Measurements from ENCODE around the gene MYBPHL. TPM values are rescaled to one million over a fixed set of nuclear protein-coding genes. Genes with fewer than 3 reads are reported as not detected.
A peak's percentile ranks its signal among the peaks of the same experiment; 100 is the strongest.

MYBPHL gene
- total and polyA plus RNA-seq, 2 of the 13 experiments (the other 11 are each of a cell fraction or from before 2014, with no cell fraction given), result 3.7 to 3.8 TPM

DNA sequence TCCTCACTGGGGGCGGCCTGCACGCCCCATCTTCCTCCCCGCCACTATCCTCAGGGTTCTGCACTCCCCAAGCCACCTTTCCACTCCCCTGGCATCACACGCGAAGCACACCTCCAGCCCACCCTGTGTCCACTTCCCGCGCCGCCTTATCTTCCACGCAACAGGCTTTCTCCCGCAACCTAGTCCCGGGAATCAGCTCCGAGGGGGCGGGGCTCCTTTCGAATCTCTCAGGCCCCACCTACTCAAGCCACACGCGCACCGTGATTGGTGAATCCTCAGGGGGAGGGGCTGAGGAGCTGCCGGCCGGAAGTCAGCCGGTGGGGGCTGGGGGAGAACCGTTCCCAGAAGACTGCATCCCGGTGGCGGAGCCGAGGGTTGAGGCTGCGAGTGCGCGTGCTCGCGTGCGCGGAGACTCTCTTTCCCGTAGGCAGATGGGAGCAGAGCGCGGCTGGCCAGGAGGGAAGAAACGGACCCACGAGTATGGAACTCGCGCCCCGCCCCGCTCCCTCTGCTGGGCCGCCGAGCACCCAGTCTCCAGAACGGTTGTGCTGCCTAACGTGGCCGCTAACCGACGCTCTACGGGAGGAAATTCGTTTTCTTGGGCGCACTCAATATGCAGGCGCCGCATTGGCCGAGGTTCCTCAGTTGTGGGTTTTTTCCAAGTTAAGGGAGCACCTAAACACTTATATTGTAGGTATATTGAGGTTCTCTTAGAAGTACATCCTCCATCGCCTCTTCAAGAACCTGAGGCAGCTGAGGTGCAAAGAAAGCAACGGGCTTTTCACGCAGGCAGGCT, 23.7 kb downstream of the MYBPHL start, which contains the start of gene PSRC1 (continued):
- TF ChIP-seq, protein P1, sequence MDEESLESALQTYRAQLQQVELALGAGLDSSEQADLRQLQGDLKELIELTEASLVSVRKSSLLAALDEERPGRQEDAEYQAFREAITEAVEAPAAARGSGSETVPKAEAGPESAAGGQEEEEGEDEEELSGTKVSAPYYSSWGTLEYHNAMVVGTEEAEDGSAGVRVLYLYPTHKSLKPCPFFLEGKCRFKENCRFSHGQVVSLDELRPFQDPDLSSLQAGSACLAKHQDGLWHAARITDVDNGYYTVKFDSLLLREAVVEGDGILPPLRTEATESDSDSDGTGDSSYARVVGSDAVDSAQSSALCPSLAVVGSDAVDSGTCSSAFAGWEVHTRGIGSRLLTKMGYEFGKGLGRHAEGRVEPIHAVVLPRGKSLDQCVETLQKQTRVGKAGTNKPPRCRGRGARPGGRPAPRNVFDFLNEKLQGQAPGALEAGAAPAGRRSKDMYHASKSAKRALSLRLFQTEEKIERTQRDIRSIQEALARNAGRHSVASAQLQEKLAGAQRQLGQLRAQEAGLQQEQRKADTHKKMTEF (CRISPR knock-in tag; IDR thresholded peaks at IDR 0.05), result peak; percentile 86
- no peak for TF ChIP-seq TOPORS (CRISPR knock-in tag; IDR thresholded peaks at IDR 0.05)
- no peak for TF ChIP-seq ZFP62 (CRISPR knock-in tag; IDR thresholded peaks at IDR 0.05)
- TF ChIP-seq ZNF160 (CRISPR knock-in tag; IDR thresholded peaks at IDR 0.05), result peak; percentile 44
- TF ChIP-seq MEF2D (CRISPR knock-in tag; IDR thresholded peaks at IDR 0.05), result peak; percentile 45; the same call in 1 of the 2 replicates
- peak; percentile 49; the same call in 1 of the 2 replicates for TF ChIP-seq GZF1 (CRISPR knock-in tag; IDR thresholded peaks at IDR 0.05)
- TF ChIP-seq ZNF670 (CRISPR knock-in tag; IDR thresholded peaks at IDR 0.05; ENCODE audit: borderline replicate concordance), result no peak
- peak; percentile 79 for TF ChIP-seq TARDBP (CRISPR knock-in tag; IDR thresholded peaks at IDR 0.05)
- peak; percentile 31; the same call in 1 of the 2 replicates for TF ChIP-seq ZHX2 (IDR thresholded peaks at IDR 0.05; ENCODE audit: low read depth)
- no peak for TF ChIP-seq ZHX2 (CRISPR knock-in tag; IDR thresholded peaks at IDR 0.05; ENCODE audit: borderline replicate concordance)
- peak; percentile 36; the same call in 1 of the 2 replicates for TF ChIP-seq ZFP90 (CRISPR knock-in tag; IDR thresholded peaks at IDR 0.05; ENCODE audit: borderline replicate concordance)
- no peak for TF ChIP-seq ZNF816 (CRISPR knock-in tag; IDR thresholded peaks at IDR 0.05; ENCODE audit: borderline replicate concordance)
- TF ChIP-seq ZNF703 (CRISPR knock-in tag; IDR thresholded peaks at IDR 0.05; ENCODE audit: borderline replicate concordance), result no peak; the same call in 1 of the 2 replicates
- TF ChIP-seq POLR2AphosphoS5 (IDR thresholded peaks at IDR 0.05; ENCODE audit: low read depth, low read length), result peak; percentile 85
- TF ChIP-seq ZNF10 (CRISPR knock-in tag; IDR thresholded peaks at IDR 0.05; ENCODE audit: borderline replicate concordance, low read depth), result no peak
- no peak for TF ChIP-seq HMG20A (CRISPR knock-in tag; IDR thresholded peaks at IDR 0.05; ENCODE audit: borderline replicate concordance)
- TF ChIP-seq, protein P2, sequence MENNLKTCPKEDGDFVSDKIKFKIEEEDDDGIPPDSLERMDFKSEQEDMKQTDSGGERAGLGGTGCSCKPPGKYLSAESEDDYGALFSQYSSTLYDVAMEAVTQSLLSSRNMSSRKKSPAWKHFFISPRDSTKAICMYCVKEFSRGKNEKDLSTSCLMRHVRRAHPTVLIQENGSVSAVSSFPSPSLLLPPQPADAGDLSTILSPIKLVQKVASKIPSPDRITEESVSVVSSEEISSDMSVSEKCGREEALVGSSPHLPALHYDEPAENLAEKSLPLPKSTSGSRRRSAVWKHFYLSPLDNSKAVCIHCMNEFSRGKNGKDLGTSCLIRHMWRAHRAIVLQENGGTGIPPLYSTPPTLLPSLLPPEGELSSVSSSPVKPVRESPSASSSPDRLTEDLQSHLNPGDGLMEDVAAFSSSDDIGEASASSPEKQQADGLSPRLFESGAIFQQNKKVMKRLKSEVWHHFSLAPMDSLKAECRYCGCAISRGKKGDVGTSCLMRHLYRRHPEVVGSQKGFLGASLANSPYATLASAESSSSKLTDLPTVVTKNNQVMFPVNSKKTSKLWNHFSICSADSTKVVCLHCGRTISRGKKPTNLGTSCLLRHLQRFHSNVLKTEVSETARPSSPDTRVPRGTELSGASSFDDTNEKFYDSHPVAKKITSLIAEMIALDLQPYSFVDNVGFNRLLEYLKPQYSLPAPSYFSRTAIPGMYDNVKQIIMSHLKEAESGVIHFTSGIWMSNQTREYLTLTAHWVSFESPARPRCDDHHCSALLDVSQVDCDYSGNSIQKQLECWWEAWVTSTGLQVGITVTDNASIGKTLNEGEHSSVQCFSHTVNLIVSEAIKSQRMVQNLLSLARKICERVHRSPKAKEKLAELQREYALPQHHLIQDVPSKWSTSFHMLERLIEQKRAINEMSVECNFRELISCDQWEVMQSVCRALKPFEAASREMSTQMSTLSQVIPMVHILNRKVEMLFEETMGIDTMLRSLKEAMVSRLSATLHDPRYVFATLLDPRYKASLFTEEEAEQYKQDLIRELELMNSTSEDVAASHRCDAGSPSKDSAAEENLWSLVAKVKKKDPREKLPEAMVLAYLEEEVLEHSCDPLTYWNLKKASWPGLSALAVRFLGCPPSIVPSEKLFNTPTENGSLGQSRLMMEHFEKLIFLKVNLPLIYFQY (CRISPR knock-in tag; IDR thresholded peaks at IDR 0.05; ENCODE audit: borderline replicate concordance), result peak; percentile 34; the same call in 1 of the 2 replicates
- TF ChIP-seq ZNF556 (CRISPR knock-in tag; IDR thresholded peaks at IDR 0.05; ENCODE audit: borderline replicate concordance), result peak; percentile 68; the same call in 1 of the 2 replicates
